SK-N-SH treated with all-trans-retinoic acid at 6 μM for 48 hours (cell line): Measurements from ENCODE around the gene ZSWIM9.

ENCODE experiments used
- ATAC-seq: fragments of 200-7000 bp; cut with Tn5 transposase; 3 replicates; pipeline ENCODE4 v1.9.1; 2020; ENCODE audit warnings: mild to moderate bottlenecking, moderate library complexity
- ARNTL ChIP-seq: fragments of 450-650 bp; formaldehyde crosslinking; IDR thresholded peaks from 2 replicates; pipeline ENCODE4 v1.5.0; 2020; ENCODE audit warnings: low read depth, mild to moderate bottlenecking, moderate library complexity, borderline replicate concordance
- BACH2 ChIP-seq: fragments of 250-450 bp; sonication (Bioruptor Pico); IDR thresholded peaks from 2 replicates; pipeline ENCODE4 v1.9.0; 2021; ENCODE audit warnings: mild to moderate bottlenecking, borderline replicate concordance
- CSDC2 ChIP-seq: fragments of 250-450 bp; sonication (Bioruptor Pico); IDR thresholded peaks from 2 replicates; pipeline ENCODE4 v1.5.0; 2020; ENCODE audit warnings: mild to moderate bottlenecking, moderate library complexity
- ESRRG ChIP-seq: fragments of 250-450 bp; sonication (Bioruptor Pico); IDR thresholded peaks from 2 replicates; pipeline ENCODE4 v1.6.1; 2021; ENCODE audit warnings: mild to moderate bottlenecking
- ISL1 ChIP-seq: fragments of 250-450 bp; sonication (Bioruptor Pico); IDR thresholded peaks from 2 replicates; pipeline ENCODE4 v2.1.2; 2022; ENCODE audit warnings: mild to moderate bottlenecking, moderate library complexity
- OSR1 ChIP-seq: fragments of 250-450 bp; sonication (Bioruptor Pico); IDR thresholded peaks from 2 replicates; pipeline ENCODE4 v1.8.0; 2022; ENCODE audit warnings: moderate library complexity, mild to moderate bottlenecking, inconsistent platforms
- PATZ1 ChIP-seq: fragments of 250-450 bp; sonication (Bioruptor Pico); IDR thresholded peaks from 2 replicates; pipeline ENCODE4 v1.8.0; 2020; ENCODE audit warnings: mild to moderate bottlenecking, moderate library complexity, borderline replicate concordance
- POU6F1 ChIP-seq: fragments of 250-450 bp; sonication (Bioruptor Pico); IDR thresholded peaks from 2 replicates; pipeline ENCODE4 v1.8.0; 2021; ENCODE audit warnings: low read depth, mild to moderate bottlenecking, moderate library complexity, borderline replicate concordance
- RARB ChIP-seq: fragments of 250-450 bp; sonication (Bioruptor Pico); IDR thresholded peaks from 2 replicates; pipeline ENCODE4 v1.8.0; 2021; ENCODE audit warnings: mild to moderate bottlenecking, moderate library complexity
- SNAI2 ChIP-seq: fragments of 250-450 bp; sonication (Bioruptor Pico); IDR thresholded peaks from 2 replicates; pipeline ENCODE4 v1.5.0; 2020; ENCODE audit warnings: mild to moderate bottlenecking, moderate library complexity
- TCF4 ChIP-seq: fragments of 250-450 bp; sonication (Bioruptor Pico); IDR thresholded peaks from 2 replicates; pipeline ENCODE4 v1.8.0; 2021; ENCODE audit warnings: mild to moderate bottlenecking, moderate library complexity, borderline replicate concordance
- TOX ChIP-seq: fragments of 250-450 bp; sonication (Bioruptor Pico); IDR thresholded peaks from 2 replicates; pipeline ENCODE4 v1.8.0; 2021; ENCODE audit warnings: mild to moderate bottlenecking, moderate library complexity, borderline replicate concordance
- ZFP3 ChIP-seq: fragments of 250-450 bp; sonication (Bioruptor Pico); IDR thresholded peaks from 2 replicates; pipeline ENCODE4 v1.5.0; 2020; ENCODE audit warnings: mild to moderate bottlenecking, moderate library complexity
- ZNF70 ChIP-seq: fragments of 450-650 bp; formaldehyde crosslinking; IDR thresholded peaks from 2 replicates; pipeline ENCODE4 v1.5.0; 2020; ENCODE audit warnings: mild to moderate bottlenecking, moderate library complexity
- TF ChIP-seq, protein P1 (sequence below): fragments of 250-450 bp; sonication (Bioruptor Pico); IDR thresholded peaks from 2 replicates; pipeline ENCODE4 v1.5.1; 2020; ENCODE audit warnings: low read depth, mild to moderate bottlenecking, moderate library complexity
- TF ChIP-seq, protein P2 (sequence below): fragments of 250-450 bp; sonication (Bioruptor Pico); IDR thresholded peaks from 2 replicates; pipeline ENCODE4 v1.5.0; 2020; ENCODE audit warnings: mild to moderate bottlenecking, moderate library complexity

ZSWIM9 gene

GRCh38 chr19:48244281-48244680, 73.8 kb downstream of the ZSWIM9 start:
- TF ChIP-seq, protein P1, sequence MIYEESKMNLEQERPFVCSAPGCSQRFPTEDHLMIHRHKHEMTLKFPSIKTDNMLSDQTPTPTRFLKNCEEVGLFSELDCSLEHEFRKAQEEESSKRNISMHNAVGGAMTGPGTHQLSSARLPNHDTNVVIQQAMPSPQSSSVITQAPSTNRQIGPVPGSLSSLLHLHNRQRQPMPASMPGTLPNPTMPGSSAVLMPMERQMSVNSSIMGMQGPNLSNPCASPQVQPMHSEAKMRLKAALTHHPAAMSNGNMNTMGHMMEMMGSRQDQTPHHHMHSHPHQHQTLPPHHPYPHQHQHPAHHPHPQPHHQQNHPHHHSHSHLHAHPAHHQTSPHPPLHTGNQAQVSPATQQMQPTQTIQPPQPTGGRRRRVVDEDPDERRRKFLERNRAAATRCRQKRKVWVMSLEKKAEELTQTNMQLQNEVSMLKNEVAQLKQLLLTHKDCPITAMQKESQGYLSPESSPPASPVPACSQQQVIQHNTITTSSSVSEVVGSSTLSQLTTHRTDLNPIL (CRISPR knock-in tag), result no peak
- TF ChIP-seq OSR1 (CRISPR knock-in tag) (no peak), ISL1 (CRISPR knock-in tag) (no peak), TOX (CRISPR knock-in tag) (no peak), POU6F1 (CRISPR knock-in tag) (no peak), PATZ1 (no peak), ARNTL (CRISPR knock-in tag) (no peak), BACH2 (CRISPR knock-in tag) (no peak), CSDC2 (CRISPR knock-in tag) (no peak), TCF4 (CRISPR knock-in tag) (no peak), SNAI2 (no peak), ZNF70 (no peak)
- TF ChIP-seq, protein P2, sequence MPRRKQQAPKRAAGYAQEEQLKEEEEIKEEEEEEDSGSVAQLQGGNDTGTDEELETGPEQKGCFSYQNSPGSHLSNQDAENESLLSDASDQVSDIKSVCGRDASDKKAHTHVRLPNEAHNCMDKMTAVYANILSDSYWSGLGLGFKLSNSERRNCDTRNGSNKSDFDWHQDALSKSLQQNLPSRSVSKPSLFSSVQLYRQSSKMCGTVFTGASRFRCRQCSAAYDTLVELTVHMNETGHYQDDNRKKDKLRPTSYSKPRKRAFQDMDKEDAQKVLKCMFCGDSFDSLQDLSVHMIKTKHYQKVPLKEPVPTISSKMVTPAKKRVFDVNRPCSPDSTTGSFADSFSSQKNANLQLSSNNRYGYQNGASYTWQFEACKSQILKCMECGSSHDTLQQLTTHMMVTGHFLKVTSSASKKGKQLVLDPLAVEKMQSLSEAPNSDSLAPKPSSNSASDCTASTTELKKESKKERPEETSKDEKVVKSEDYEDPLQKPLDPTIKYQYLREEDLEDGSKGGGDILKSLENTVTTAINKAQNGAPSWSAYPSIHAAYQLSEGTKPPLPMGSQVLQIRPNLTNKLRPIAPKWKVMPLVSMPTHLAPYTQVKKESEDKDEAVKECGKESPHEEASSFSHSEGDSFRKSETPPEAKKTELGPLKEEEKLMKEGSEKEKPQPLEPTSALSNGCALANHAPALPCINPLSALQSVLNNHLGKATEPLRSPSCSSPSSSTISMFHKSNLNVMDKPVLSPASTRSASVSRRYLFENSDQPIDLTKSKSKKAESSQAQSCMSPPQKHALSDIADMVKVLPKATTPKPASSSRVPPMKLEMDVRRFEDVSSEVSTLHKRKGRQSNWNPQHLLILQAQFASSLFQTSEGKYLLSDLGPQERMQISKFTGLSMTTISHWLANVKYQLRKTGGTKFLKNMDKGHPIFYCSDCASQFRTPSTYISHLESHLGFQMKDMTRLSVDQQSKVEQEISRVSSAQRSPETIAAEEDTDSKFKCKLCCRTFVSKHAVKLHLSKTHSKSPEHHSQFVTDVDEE, result no peak
- ATAC-seq, result no peak

DNA sequence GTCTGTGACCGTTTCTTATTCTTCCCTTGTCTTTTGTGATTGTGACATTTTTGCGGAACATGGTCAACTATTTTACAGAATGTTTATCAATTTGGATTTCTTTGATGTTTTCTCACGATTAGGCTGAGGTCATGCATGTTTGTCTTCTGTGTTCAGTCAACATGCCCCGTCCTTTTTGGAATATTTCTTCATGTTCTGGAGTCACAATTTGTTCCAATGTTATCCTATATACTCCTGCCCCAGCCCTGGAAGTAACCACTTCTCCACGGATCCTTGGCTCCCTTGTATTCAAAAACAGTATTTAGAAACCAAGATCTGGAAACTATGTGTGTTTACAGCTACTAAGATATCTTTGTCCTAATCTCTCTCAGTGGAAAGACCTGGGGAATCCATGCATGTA, 75.6 kb downstream of the ZSWIM9 start:
- TF ChIP-seq SNAI2 (no peak), ARNTL (CRISPR knock-in tag) (no peak), POU6F1 (CRISPR knock-in tag) (no peak), PATZ1 (no peak)
- no peak for ATAC-seq

DNA sequence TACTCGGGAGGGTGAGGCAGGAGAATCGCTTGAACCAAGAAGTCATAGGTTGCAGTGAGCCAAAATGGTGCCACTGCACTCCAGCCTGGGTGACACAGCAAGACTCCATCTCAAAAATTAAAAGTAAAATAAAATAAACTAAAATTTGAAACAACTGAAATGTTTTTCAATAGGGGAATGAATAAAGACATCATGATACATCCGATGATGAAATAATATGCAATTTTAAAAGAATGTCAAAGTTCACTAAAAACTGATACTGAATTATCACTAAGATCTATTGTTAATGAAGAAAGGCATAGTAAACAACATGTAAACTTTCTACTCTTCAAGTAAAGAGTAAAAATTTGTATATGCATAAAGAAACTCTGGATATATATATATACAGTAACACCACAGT, 76.7 kb downstream of the ZSWIM9 start:
- ATAC-seq, result no peak
- TF ChIP-seq, protein P2, result no peak
- TF ChIP-seq ARNTL (CRISPR knock-in tag) (no peak), SNAI2 (no peak), PATZ1 (no peak), ZNF70 (no peak), ZFP3 (CRISPR knock-in tag) (no peak), CSDC2 (CRISPR knock-in tag) (no peak), RARB (CRISPR knock-in tag) (no peak), ESRRG (CRISPR knock-in tag) (no peak)
- TF ChIP-seq, protein P1 (CRISPR knock-in tag), result no peak
